Measurements from ENCODE around the gene SDC4. TPM values are rescaled to one million over a fixed set of nuclear protein-coding genes. Genes with fewer than 3 reads are reported as not detected.

Gene SDC4
- total and polyA plus RNA-seq, 7 donors, result 32.2 to 323 (median 95.2) TPM

- peaks cover 4 to 14% of the 10 kb centered on the region in 2 donors for H3K36me3 ChIP-seq (ENCODE audit: insufficient read depth in 1 of 2, low read depth in 1 of 2)
- peak overlapping the region; percentile 63 for H3K4me3 ChIP-seq
- H3K27ac ChIP-seq, result peak overlapping the region; percentile 57
- no peak for TF ChIP-seq CTCF (IDR thresholded peaks at IDR 0.05)
- intact Hi-C loops (cut with DNase I), result loop anchor here (5.0 kb wide), 3 partner anchors 45 to 65 kb away; partner anchors contain the start of gene PIGT (in 1 of the 2)
- H3K4me1 ChIP-seq, result no peaks in the 10 kb centered on the region
- WGBS, 3 donors, result 25 to 34% (median 28%) methylated on average over 27 to 30 of the region's 30 CpGs
- no peaks in the 10 kb centered on the region for H3K9me3 ChIP-seq
- ATAC-seq (peak; percentile 82 to 87 (median 83)), DNase-seq (peak; percentile 45 to 74)
- no peaks in the 10 kb centered on the region for H3K27me3 ChIP-seq (ENCODE audit: insufficient read depth in 3 of 3, low read length in 2 of 3)
Measured at GRCh38 chr20:45372646-45373352, 24.6 kb upstream of the SDC4 start.

GRCh38 chr20:45372241-45372640 lies 24.0 kb upstream of the SDC4 start:
- no peaks in the 10 kb centered on the region for H3K27me3 ChIP-seq (ENCODE audit: insufficient read depth in 3 of 3, low read length in 2 of 3)
- peaks cover 9 to 20% of the 10 kb centered on the region in 2 donors for H3K36me3 ChIP-seq (ENCODE audit: insufficient read depth in 1 of 2, low read depth in 1 of 2)
- intact Hi-C loops (cut with DNase I), result loop anchor here (5.0 kb wide), 3 partner anchors 45 to 65 kb away; partner anchors contain the start of gene PIGT (in 1 of the 2)
- WGBS, 3 donors, result 82 to 90% (median 83%) methylated on average over 10 of the region's 10 CpGs
- H3K4me1 ChIP-seq, result no peaks in the 10 kb centered on the region
- DNase-seq, result no peak
- no peak for ATAC-seq
- H3K4me3 ChIP-seq, result peak overlapping the region; percentile 63
- TF ChIP-seq CTCF (IDR thresholded peaks at IDR 0.05), result no peak
- H3K9me3 ChIP-seq, result no peaks in the 10 kb centered on the region
- H3K27ac ChIP-seq, result no peak overlapping the region

GRCh38 chr20:45370571-45371160 lies 22.4 kb upstream of the SDC4 start:
- ATAC-seq (no peak), DNase-seq (no peak)
- no peak for TF ChIP-seq CTCF (IDR thresholded peaks at IDR 0.05)
- Histone ChIP-seq H3K27me3 (ENCODE audit: insufficient read depth in 3 of 3, low read length in 2 of 3) (no peaks in the 10 kb centered on the region), H3K36me3 (ENCODE audit: insufficient read depth in 1 of 2, low read depth in 1 of 2) (peaks cover 12 to 35% of the 10 kb centered on the region in 2 donors), H3K4me3 (no peak overlapping the region), H3K27ac (no peak overlapping the region), H3K4me1 (no peaks in the 10 kb centered on the region), H3K9me3 (no peaks in the 10 kb centered on the region)
- 68 to 91% (median 79%) methylated on average over 3 of the region's 3 CpGs for WGBS, 3 donors
- intact Hi-C loops (cut with DNase I), result loop anchor here (5.0 kb wide), 3 partner anchors 47 to 67 kb away; partner anchors contain the start of gene PIGT (in 1 of the 2)

GRCh38 chr20:45368221-45368980 lies 20.2 kb upstream of the SDC4 start:
- no peak for ATAC-seq
- Histone ChIP-seq H3K27ac (no peak overlapping the region), H3K36me3 (ENCODE audit: insufficient read depth in 1 of 2, low read depth in 1 of 2) (peaks cover 12 to 42% of the 10 kb centered on the region in 2 donors)

More at GRCh38 chr20:45368221-45368980, 20.2 kb upstream of the SDC4 start:
- intact Hi-C loops (cut with DNase I), result no loop called here
- no peak for TF ChIP-seq CTCF (IDR thresholded peaks at IDR 0.05)
- no peaks in the 10 kb centered on the region for H3K9me3 ChIP-seq
- H3K27me3 ChIP-seq (ENCODE audit: insufficient read depth in 3 of 3, low read length in 2 of 3), result no peaks in the 10 kb centered on the region
- 74 to 85% (median 79%) methylated on average over 6 of the region's 6 CpGs for WGBS, 3 donors
- DNase-seq, result no peak
- H3K4me3 ChIP-seq, result no peak overlapping the region
- peaks cover 13% of the 10 kb centered on the region for H3K4me1 ChIP-seq
